GM06990 (cell line): Measurements from ENCODE around the gene ANKRD39.

Experiments used
- DNase-seq: peaks from one replicate; pipeline ENCODE4 v3.0.0-alpha.2; 2011; ENCODE audit not compliant: insufficient read length; ENCODE audit errors: extremely low read depth
- H3K27me3 ChIP-seq: replicated peaks from 2 replicates; pipeline ENCODE4 v1.6.0; 2011; ENCODE audit warnings: low read length; ENCODE audit not compliant: control insufficient read depth, insufficient read depth
- H3K36me3 ChIP-seq: 2 replicates; pipeline ENCODE4 v1.5.1; 2011; ENCODE audit warnings: low read length; ENCODE audit not compliant: control insufficient read depth, insufficient read depth
- H3K4me3 ChIP-seq: replicated peaks from 2 replicates; pipeline ENCODE4 v1.5.1; 2011; ENCODE audit warnings: low read depth, mild to moderate bottlenecking, control low read depth, low read length
- CTCF ChIP-seq: IDR thresholded peaks from 2 replicates; pipeline ENCODE4 v1.5.1; 2011; ENCODE audit warnings: low read length, control low read depth, mild to moderate bottlenecking, inconsistent platforms; ENCODE audit not compliant: insufficient read depth, poor library complexity, severe bottlenecking

The ANKRD39 gene

GRCh38 chr2:96815326-96816126 is 42.3 kb downstream of the ANKRD39 start:
- H3K27me3 ChIP-seq = no peaks in the 10 kb centered on the region
- H3K36me3 ChIP-seq = peaks cover 1% of the 10 kb centered on the region; the same call in 1 of the 2 replicates
- peak overlapping the region; percentile 73 for H3K4me3 ChIP-seq
- no peak for DNase-seq
- no peak for TF ChIP-seq CTCF

GRCh38 chr2:96813656-96814055 is 44.2 kb downstream of the ANKRD39 start:
- Histone ChIP-seq H3K36me3 (peaks cover 5% of the 10 kb centered on the region), H3K27me3 (no peaks in the 10 kb centered on the region), H3K4me3 (no peak overlapping the region)
- no peak for TF ChIP-seq CTCF
- DNase-seq = no peak

GRCh38 chr2:96811917-96812316 is 45.9 kb downstream of the ANKRD39 start:
- no peak for TF ChIP-seq CTCF
- no peaks in the 10 kb centered on the region for H3K27me3 ChIP-seq
- H3K36me3 ChIP-seq = peaks cover 5% of the 10 kb centered on the region
- no peak for DNase-seq
- no peak overlapping the region for H3K4me3 ChIP-seq

GRCh38 chr2:96810783-96811192 is 47.0 kb downstream of the ANKRD39 start:
- no peak overlapping the region for H3K4me3 ChIP-seq
- H3K36me3 ChIP-seq = peaks cover 5% of the 10 kb centered on the region
- no peaks in the 10 kb centered on the region for H3K27me3 ChIP-seq
- DNase-seq = no peak
- TF ChIP-seq CTCF = no peak

- H3K36me3 ChIP-seq = peaks cover 5% of the 10 kb centered on the region
- no peaks in the 10 kb centered on the region for H3K27me3 ChIP-seq
- TF ChIP-seq CTCF = no peak
- no peak for DNase-seq
- H3K4me3 ChIP-seq = no peak overlapping the region
These were observed 47.6 kb downstream of the ANKRD39 start for GRCh38 chr2:96809951-96810782.
